ENCODE data around the gene LAT.

The LAT gene

GRCh38 chr16:29009050-29009837 is 24.4 kb downstream of the LAT start:
- no peak for DNase-seq

GRCh38 chr16:29009838-29010166 is 24.9 kb downstream of the LAT start:
- DNase-seq: no peak

GRCh38 chr16:29011112-29011511 is 26.3 kb downstream of the LAT start:
- no peak for DNase-seq

- no peak for DNase-seq
Observed at GRCh38 chr16:29011851-29012250, 27.0 kb downstream of the LAT start.

GRCh38 chr16:29012913-29013553 is 28.2 kb downstream of the LAT start:
- DNase-seq: no peak

- DNase-seq: no peak
Observed at GRCh38 chr16:29014561-29015069, 29.8 kb downstream of the LAT start.

- DNase-seq: no peak
Observed at GRCh38 chr16:29022196-29022595, 37.3 kb downstream of the LAT start.

GRCh38 chr16:29023279-29024277 is 38.7 kb downstream of the LAT start:
- DNase-seq: no peak

- DNase-seq: no peak
Observed at GRCh38 chr16:29024278-29024677, 39.4 kb downstream of the LAT start.

- no peak for DNase-seq
Observed at GRCh38 chr16:29025218-29025617, 40.4 kb downstream of the LAT start.

- no peak for DNase-seq
Observed at GRCh38 chr16:29025735-29026134, 40.9 kb downstream of the LAT start.

- DNase-seq: no peak
Observed at GRCh38 chr16:29028457-29029167, 43.8 kb downstream of the LAT start.

- peak; percentile 18 for DNase-seq
Observed at GRCh38 chr16:29029168-29029994, 44.5 kb downstream of the LAT start.

- DNase-seq: no peak
Observed at GRCh38 chr16:29030086-29030840, 45.4 kb downstream of the LAT start.
